Esophagus muscularis mucosa (tissue), 3 donors: Measurements from ENCODE around the gene PTPRS.

Experiments
- CTCF ChIP-seq, 3 experiments: fragments of 200-600 bp in 2 of 3; fragments of 450-650 bp in 1 of 3; sonication (generic) in 2 of 3; IDR thresholded peaks; one replicate each; pipeline ENCODE4 v1.5.1; 2017 to 2019; ENCODE audit warnings: antibody characterized with exemption in 3 of 3, mild to moderate bottlenecking in 2 of 3, moderate library complexity in 1 of 3
- POLR2A ChIP-seq: fragments of 450-650 bp; IDR thresholded peaks from one replicate; pipeline ENCODE4 v1.6.1; 2017; ENCODE audit warnings: antibody characterized with exemption, moderate library complexity, mild to moderate bottlenecking, low read depth
- POLR2AphosphoS5 ChIP-seq, 2 donors: sonication (generic); formaldehyde crosslinking; IDR thresholded peaks; one replicate each; pipeline ENCODE4 v1.6.1; 2017; ENCODE audit warnings: antibody characterized with exemption in 2 of 2

GRCh38 chr19:5314907-5315298, 25.7 kb downstream of the PTPRS start:
- TF ChIP-seq CTCF (IDR thresholded peaks at IDR 0.05) (no peak), POLR2AphosphoS5 (IDR thresholded peaks at IDR 0.05) (no peak), POLR2A (no peak)
